Neural cell (in vitro differentiated cells): ENCODE data around the gene COBL. TPM values are rescaled to one million over a fixed set of nuclear protein-coding genes. Genes with fewer than 3 reads are reported as not detected.

Source experiments
- H2AFZ ChIP-seq: fragments of 200-600, 300-800 bp; sonication (generic), shearing (Covaris generic); 2 replicates; pipeline ENCODE4 v1.6.0; 2014; ENCODE audit warnings: low read depth, mild to moderate bottlenecking, antibody characterized with exemption, low read length, moderate library complexity
- H3F3A ChIP-seq: fragments of 200-600 bp; shearing (Covaris generic); 2 replicates; pipeline ENCODE4 v1.6.1; 2016; ENCODE audit warnings: mild to moderate bottlenecking, moderate library complexity, mixed read lengths, antibody characterized with exemption, low read length; ENCODE audit not compliant: insufficient read depth, poor library complexity, severe bottlenecking
- H3K27ac ChIP-seq: fragments of 200-600, 300-800 bp; sonication (generic), shearing (Covaris generic); 2 replicates; pipeline ENCODE4 v1.5.1; 2014; ENCODE audit warnings: mild to moderate bottlenecking, low read length, moderate library complexity
- H3K27me3 ChIP-seq: fragments of 300-800, 200-600 bp; sonication (generic), shearing (Covaris generic); 2 replicates; pipeline ENCODE4 v1.6.0; 2014; ENCODE audit warnings: mild to moderate bottlenecking, low read depth, low read length, moderate library complexity; ENCODE audit not compliant: insufficient read depth
- H3K36me3 ChIP-seq: fragments of 300-800, 200-600 bp; sonication (generic), shearing (Covaris generic); 2 replicates; pipeline ENCODE4 v1.5.1; 2014; ENCODE audit warnings: mild to moderate bottlenecking, antibody characterized with exemption, low read length, moderate library complexity; ENCODE audit not compliant: insufficient read depth
- H3K4me2 ChIP-seq: fragments of 300-800, 200-600 bp; sonication (generic), shearing (Covaris generic); 2 replicates; pipeline ENCODE4 v1.6.0; 2014; ENCODE audit warnings: mild to moderate bottlenecking, low read length
- H3K4me3 ChIP-seq: fragments of 300-800, 200-600 bp; sonication (generic), shearing (Covaris generic); 2 replicates; pipeline ENCODE4 v1.5.1; 2014; ENCODE audit warnings: mild to moderate bottlenecking, low read length, moderate library complexity
- H3K79me2 ChIP-seq: fragments of 200-600 bp; shearing (Covaris generic); replicated peaks from 2 replicates; pipeline ENCODE4 v1.6.0; 2014; ENCODE audit warnings: mild to moderate bottlenecking, low read length, moderate library complexity; ENCODE audit not compliant: insufficient read depth
- H3K9ac ChIP-seq: fragments of 300-800, 200-600 bp; sonication (generic), shearing (Covaris generic); 2 replicates; pipeline ENCODE4 v1.6.1; 2016; ENCODE audit warnings: mild to moderate bottlenecking, low read length, mixed read lengths
- H3K9me2 ChIP-seq: fragments of 200-600 bp; shearing (Covaris generic); 2 replicates; pipeline ENCODE4 v1.6.1; 2016; ENCODE audit warnings: mild to moderate bottlenecking, low read length, mixed read lengths; ENCODE audit not compliant: insufficient read depth
- H3K9me3 ChIP-seq: fragments of 200-600, 300-800 bp; sonication (generic), shearing (Covaris generic); 2 replicates; pipeline ENCODE4 v1.6.1; 2016; ENCODE audit warnings: mild to moderate bottlenecking, mixed run types, low read length, moderate library complexity, mixed read lengths
- H4K20me1 ChIP-seq: fragments of 200-600 bp; shearing (Covaris generic); 2 replicates; pipeline ENCODE4 v1.6.1; 2016; ENCODE audit warnings: mild to moderate bottlenecking, mixed run types; ENCODE audit not compliant: insufficient read depth
- EP300 ChIP-seq: fragments of 450-650 bp; conservative IDR thresholded peaks from 2 replicates; pipeline ENCODE4 v1.6.1; 2014; ENCODE audit warnings: antibody characterized with exemption, mild to moderate bottlenecking, moderate library complexity; ENCODE audit not compliant: poor library complexity, severe bottlenecking
- EZH2 ChIP-seq: fragments of 200-600, 300-800 bp; shearing (Covaris generic), sonication (generic); IDR thresholded peaks from 2 replicates; pipeline ENCODE4 v1.6.1; 2014; ENCODE audit warnings: antibody characterized with exemption, low read length, borderline replicate concordance, mild to moderate bottlenecking; ENCODE audit not compliant: insufficient read depth, poor library complexity, severe bottlenecking
- MXI1 ChIP-seq: fragments of 450-650 bp; conservative IDR thresholded peaks from 2 replicates; pipeline ENCODE4 v1.6.1; 2014; ENCODE audit warnings: antibody characterized with exemption, mild to moderate bottlenecking; ENCODE audit not compliant: poor library complexity, severe bottlenecking
- POLR2AphosphoS5 ChIP-seq: IDR thresholded peaks from 2 replicates; pipeline ENCODE4 v1.6.1; 2012
- RAD21 ChIP-seq: fragments of 450-650 bp; conservative IDR thresholded peaks from 2 replicates; pipeline ENCODE4 v1.6.1; 2014; ENCODE audit warnings: antibody characterized with exemption, mild to moderate bottlenecking, moderate library complexity
- SMC3 ChIP-seq: fragments of 450-650 bp; conservative IDR thresholded peaks from 2 replicates; pipeline ENCODE4 v1.6.1; 2014; ENCODE audit warnings: antibody characterized with exemption, mild to moderate bottlenecking, moderate library complexity; ENCODE audit not compliant: poor library complexity
- TAF1 ChIP-seq: IDR thresholded peaks from 2 replicates; pipeline ENCODE4 v1.6.1; 2012; ENCODE audit warnings: low read depth
- polyA plus RNA-seq: library from polyadenylated mRNA; depleted of rRNA; stranded (reverse); fragments of >200 nt; gene quantifications from 2 replicates; pipeline ENCODE4 v1.2.3, GENCODE V29; 2014
- TF ChIP-seq, protein P1 (sequence below): IDR thresholded peaks from 2 replicates; pipeline ENCODE4 v1.6.1; 2012; ENCODE audit warnings: borderline replicate concordance
- TF ChIP-seq, protein P2 (sequence below): fragments of 450-650 bp; IDR thresholded peaks from 2 replicates; pipeline ENCODE4 v1.5.1; 2014; ENCODE audit warnings: antibody characterized with exemption, mild to moderate bottlenecking, moderate library complexity; ENCODE audit not compliant: poor library complexity, severe bottlenecking

The COBL gene
- polyA plus RNA-seq, 1 donor from 2014 or later: 0.12 TPM

- no peak overlapping the region for H3K4me3 ChIP-seq
- H3K27ac ChIP-seq: no peak overlapping the region
- no peaks in the 10 kb centered on the region for H3K9me3 ChIP-seq
- no peaks in the 10 kb centered on the region for H4K20me1 ChIP-seq
- H3K27me3 ChIP-seq: no peaks in the 10 kb centered on the region
- H2AFZ ChIP-seq: no peak overlapping the region
- no peak overlapping the region for H3K9ac ChIP-seq
- H3K9me2 ChIP-seq: no peaks in the 10 kb centered on the region
- H3K4me2 ChIP-seq: no peak overlapping the region
- H3F3A ChIP-seq: no peaks in the 10 kb centered on the region
- TF ChIP-seq, protein P1, sequence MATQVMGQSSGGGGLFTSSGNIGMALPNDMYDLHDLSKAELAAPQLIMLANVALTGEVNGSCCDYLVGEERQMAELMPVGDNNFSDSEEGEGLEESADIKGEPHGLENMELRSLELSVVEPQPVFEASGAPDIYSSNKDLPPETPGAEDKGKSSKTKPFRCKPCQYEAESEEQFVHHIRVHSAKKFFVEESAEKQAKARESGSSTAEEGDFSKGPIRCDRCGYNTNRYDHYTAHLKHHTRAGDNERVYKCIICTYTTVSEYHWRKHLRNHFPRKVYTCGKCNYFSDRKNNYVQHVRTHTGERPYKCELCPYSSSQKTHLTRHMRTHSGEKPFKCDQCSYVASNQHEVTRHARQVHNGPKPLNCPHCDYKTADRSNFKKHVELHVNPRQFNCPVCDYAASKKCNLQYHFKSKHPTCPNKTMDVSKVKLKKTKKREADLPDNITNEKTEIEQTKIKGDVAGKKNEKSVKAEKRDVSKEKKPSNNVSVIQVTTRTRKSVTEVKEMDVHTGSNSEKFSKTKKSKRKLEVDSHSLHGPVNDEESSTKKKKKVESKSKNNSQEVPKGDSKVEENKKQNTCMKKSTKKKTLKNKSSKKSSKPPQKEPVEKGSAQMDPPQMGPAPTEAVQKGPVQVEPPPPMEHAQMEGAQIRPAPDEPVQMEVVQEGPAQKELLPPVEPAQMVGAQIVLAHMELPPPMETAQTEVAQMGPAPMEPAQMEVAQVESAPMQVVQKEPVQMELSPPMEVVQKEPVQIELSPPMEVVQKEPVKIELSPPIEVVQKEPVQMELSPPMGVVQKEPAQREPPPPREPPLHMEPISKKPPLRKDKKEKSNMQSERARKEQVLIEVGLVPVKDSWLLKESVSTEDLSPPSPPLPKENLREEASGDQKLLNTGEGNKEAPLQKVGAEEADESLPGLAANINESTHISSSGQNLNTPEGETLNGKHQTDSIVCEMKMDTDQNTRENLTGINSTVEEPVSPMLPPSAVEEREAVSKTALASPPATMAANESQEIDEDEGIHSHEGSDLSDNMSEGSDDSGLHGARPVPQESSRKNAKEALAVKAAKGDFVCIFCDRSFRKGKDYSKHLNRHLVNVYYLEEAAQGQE: no peak
- no peak for TF ChIP-seq RAD21
- no peak for TF ChIP-seq POLR2AphosphoS5
- no peak for TF ChIP-seq EP300
- TF ChIP-seq, protein P2, sequence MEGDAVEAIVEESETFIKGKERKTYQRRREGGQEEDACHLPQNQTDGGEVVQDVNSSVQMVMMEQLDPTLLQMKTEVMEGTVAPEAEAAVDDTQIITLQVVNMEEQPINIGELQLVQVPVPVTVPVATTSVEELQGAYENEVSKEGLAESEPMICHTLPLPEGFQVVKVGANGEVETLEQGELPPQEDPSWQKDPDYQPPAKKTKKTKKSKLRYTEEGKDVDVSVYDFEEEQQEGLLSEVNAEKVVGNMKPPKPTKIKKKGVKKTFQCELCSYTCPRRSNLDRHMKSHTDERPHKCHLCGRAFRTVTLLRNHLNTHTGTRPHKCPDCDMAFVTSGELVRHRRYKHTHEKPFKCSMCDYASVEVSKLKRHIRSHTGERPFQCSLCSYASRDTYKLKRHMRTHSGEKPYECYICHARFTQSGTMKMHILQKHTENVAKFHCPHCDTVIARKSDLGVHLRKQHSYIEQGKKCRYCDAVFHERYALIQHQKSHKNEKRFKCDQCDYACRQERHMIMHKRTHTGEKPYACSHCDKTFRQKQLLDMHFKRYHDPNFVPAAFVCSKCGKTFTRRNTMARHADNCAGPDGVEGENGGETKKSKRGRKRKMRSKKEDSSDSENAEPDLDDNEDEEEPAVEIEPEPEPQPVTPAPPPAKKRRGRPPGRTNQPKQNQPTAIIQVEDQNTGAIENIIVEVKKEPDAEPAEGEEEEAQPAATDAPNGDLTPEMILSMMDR: no peak
- no peak for TF ChIP-seq SMC3
- no peak for TF ChIP-seq TAF1
- TF ChIP-seq MXI1: no peak
- TF ChIP-seq EZH2: no peak
- H3K79me2 ChIP-seq: no peaks in the 10 kb centered on the region
- no peaks in the 10 kb centered on the region for H3K36me3 ChIP-seq
Observed at GRCh38 chr7:51354434-51354833, 37.8 kb upstream of the COBL start.

GRCh38 chr7:51352174-51353100 lies 35.8 kb upstream of the COBL start:
- no peak overlapping the region for H2AFZ ChIP-seq
- no peak overlapping the region for H3K4me3 ChIP-seq
- H3K4me2 ChIP-seq: no peak overlapping the region
- H3K9me3 ChIP-seq: no peaks in the 10 kb centered on the region
- no peaks in the 10 kb centered on the region for H3F3A ChIP-seq
- H4K20me1 ChIP-seq: no peaks in the 10 kb centered on the region
- H3K79me2 ChIP-seq: no peaks in the 10 kb centered on the region
- TF ChIP-seq, protein P1: no peak
- no peak for TF ChIP-seq SMC3
- TF ChIP-seq MXI1: no peak
- TF ChIP-seq RAD21: no peak
- no peak for TF ChIP-seq POLR2AphosphoS5
- TF ChIP-seq TAF1: no peak
- TF ChIP-seq EZH2: no peak
- TF ChIP-seq, protein P2: no peak
- TF ChIP-seq EP300: no peak
- no peaks in the 10 kb centered on the region for H3K36me3 ChIP-seq
- no peaks in the 10 kb centered on the region for H3K27me3 ChIP-seq
- no peak overlapping the region for H3K27ac ChIP-seq
- H3K9me2 ChIP-seq: no peaks in the 10 kb centered on the region
- no peak overlapping the region for H3K9ac ChIP-seq
